ENCODE data around the gene PARD3.

PARD3 gene

DNA sequence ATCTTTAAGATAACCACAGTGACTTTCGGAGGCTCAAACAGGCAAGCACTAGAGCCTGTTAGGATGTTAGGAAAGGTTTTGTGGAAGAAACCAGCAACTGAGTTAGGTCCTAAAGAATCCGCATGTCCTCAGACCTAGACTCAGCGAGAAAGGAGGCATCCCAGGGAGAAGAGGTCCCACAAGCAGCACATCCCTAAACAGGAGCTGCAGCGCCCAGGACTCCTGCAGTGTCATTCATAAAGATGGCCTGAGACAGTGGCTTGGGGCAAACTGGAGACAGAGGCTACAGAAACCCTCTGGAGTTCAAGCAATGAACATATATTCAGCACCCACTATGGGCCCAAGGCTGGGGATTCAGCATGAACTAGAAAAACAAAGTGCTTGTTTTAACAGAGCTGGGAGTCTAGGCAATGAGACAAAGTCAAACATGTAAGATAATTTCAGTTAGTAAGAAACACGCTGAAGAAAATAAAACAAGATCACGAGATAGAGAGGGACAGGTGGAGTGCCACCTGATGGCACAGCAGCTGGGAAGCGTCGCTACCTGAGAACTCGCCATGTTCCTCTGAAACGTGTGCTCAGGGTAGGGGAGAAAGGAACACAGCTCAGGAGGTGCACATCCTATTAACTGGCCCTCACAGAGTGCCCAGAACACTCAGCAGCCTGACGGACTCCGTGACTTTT is 48.1 kb downstream of the PARD3 start:
- DNase-seq (ENCODE audit: low spot score) (no peak), ATAC-seq (ENCODE audit: low read depth) (no peak)
- no peak overlapping the region for H3K27ac ChIP-seq (ENCODE audit: poor library complexity, severe bottlenecking)

DNA sequence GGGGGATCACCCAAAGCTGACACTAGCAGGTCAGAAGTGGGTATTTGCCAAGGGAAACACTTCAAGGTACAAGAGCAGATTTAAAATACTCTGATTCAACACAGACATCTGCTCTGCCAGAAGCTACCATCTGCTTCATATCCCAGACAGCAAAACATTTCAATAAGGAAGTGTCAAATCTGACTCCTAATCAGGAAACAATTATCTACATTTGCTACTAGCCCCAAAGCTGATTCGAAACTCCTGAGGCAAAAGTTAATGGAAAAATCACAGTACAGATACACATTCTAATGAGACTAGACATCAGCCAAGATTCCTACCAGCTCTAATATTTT is 48.9 kb downstream of the PARD3 start:
- TF ChIP-seq, protein P1, sequence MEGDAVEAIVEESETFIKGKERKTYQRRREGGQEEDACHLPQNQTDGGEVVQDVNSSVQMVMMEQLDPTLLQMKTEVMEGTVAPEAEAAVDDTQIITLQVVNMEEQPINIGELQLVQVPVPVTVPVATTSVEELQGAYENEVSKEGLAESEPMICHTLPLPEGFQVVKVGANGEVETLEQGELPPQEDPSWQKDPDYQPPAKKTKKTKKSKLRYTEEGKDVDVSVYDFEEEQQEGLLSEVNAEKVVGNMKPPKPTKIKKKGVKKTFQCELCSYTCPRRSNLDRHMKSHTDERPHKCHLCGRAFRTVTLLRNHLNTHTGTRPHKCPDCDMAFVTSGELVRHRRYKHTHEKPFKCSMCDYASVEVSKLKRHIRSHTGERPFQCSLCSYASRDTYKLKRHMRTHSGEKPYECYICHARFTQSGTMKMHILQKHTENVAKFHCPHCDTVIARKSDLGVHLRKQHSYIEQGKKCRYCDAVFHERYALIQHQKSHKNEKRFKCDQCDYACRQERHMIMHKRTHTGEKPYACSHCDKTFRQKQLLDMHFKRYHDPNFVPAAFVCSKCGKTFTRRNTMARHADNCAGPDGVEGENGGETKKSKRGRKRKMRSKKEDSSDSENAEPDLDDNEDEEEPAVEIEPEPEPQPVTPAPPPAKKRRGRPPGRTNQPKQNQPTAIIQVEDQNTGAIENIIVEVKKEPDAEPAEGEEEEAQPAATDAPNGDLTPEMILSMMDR (IDR thresholded peaks at IDR 0.05; ENCODE audit: poor library complexity, severe bottlenecking) = no peak
- Histone ChIP-seq H3K36me3 (ENCODE audit: low read depth) (no peaks in the 10 kb centered on the region), H3K4me3 (ENCODE audit: severe bottlenecking) (no peak overlapping the region), H3K27me3 (ENCODE audit: insufficient read depth, poor library complexity, severe bottlenecking) (no peaks in the 10 kb centered on the region), H3K4me1 (ENCODE audit: insufficient read depth, poor library complexity, severe bottlenecking) (peaks cover 22% of the 10 kb centered on the region), H3K27ac (ENCODE audit: poor library complexity, severe bottlenecking) (no peak overlapping the region), H3K9me3 (ENCODE audit: severe bottlenecking) (no peaks in the 10 kb centered on the region)
- ATAC-seq (ENCODE audit: low read depth) = no peak
- DNase-seq (ENCODE audit: low spot score) = no peak

More for the DNA sequence above, 48.1 kb downstream of the PARD3 start:
- H3K9me3 ChIP-seq (ENCODE audit: severe bottlenecking) = no peaks in the 10 kb centered on the region
- H3K4me1 ChIP-seq (ENCODE audit: insufficient read depth, poor library complexity, severe bottlenecking) = peaks cover 24% of the 10 kb centered on the region
- no peak overlapping the region for H3K4me3 ChIP-seq (ENCODE audit: severe bottlenecking)
- no peaks in the 10 kb centered on the region for H3K27me3 ChIP-seq (ENCODE audit: insufficient read depth, poor library complexity, severe bottlenecking)
- TF ChIP-seq, protein P1 (IDR thresholded peaks at IDR 0.05; ENCODE audit: poor library complexity, severe bottlenecking) = no peak
- H3K36me3 ChIP-seq (ENCODE audit: low read depth) = no peaks in the 10 kb centered on the region

DNA sequence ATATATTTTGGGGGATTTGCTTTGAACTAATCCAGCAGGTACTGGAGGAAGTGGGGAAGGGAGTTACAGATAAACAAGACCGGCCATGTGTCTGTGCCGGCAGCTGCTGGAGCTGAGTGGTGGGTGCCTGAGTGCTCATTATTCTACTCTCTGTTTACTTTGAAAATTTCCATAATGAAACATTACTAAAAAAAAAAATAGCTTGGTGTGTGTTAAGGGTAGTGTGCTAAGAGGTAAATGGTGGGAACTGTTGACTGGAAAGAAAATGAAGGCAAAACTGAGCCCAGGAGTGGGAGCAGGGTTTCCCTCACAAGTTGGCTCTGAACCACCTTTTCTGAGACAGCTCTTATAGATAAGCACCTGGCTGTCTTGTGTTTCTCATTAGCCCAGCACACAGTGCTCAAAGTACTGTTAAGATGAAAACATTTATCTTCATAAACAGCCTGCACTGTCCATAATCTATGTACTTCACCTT is 50.6 kb downstream of the PARD3 start:
- no peaks in the 10 kb centered on the region for H3K36me3 ChIP-seq (ENCODE audit: low read depth)
- no peak overlapping the region for H3K27ac ChIP-seq (ENCODE audit: poor library complexity, severe bottlenecking)
- no peaks in the 10 kb centered on the region for H3K27me3 ChIP-seq (ENCODE audit: insufficient read depth, poor library complexity, severe bottlenecking)
- DNase-seq (ENCODE audit: low spot score) = no peak
- no peak overlapping the region for H3K4me3 ChIP-seq (ENCODE audit: severe bottlenecking)
- no peak for ATAC-seq (ENCODE audit: low read depth)
- peaks cover 33% of the 10 kb centered on the region for H3K4me1 ChIP-seq (ENCODE audit: insufficient read depth, poor library complexity, severe bottlenecking)
- TF ChIP-seq, protein P1 (IDR thresholded peaks at IDR 0.05; ENCODE audit: poor library complexity, severe bottlenecking) = no peak
- no peaks in the 10 kb centered on the region for H3K9me3 ChIP-seq (ENCODE audit: severe bottlenecking)

DNA sequence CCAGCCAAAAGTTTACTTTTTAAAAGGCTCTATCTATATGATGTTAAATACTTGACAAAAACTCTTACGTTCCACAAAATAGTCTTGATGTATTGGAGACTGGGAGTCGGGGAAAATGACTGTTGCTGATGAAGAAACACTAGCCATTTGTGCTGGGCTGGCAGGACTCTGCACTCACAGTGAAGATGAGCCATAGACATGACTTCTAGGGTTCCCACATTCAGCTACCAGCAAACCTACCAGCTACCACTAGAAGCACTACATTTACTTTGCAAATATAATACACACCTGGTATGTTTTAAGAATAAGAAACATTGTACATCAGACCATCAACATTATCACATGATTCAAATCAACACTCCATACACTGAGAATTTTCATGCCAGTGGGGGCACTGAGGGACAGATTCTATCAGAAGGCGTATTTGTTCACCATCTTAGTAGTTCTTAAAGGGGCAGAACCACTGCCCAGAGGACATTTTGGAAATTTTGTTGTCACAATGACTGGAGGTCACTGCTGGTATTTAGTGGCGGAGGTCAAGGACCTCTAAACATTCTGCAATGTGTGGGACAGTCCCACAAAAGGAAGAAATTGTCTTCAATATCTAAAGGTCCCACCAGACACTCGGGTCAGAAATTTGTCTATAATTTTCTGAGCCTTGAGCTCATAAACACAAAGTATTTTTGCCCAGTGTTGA is 52.3 kb downstream of the PARD3 start:
- DNase-seq (ENCODE audit: low spot score) = no peak
- no peak for ATAC-seq (ENCODE audit: low read depth)
- no peak overlapping the region for H3K4me3 ChIP-seq (ENCODE audit: severe bottlenecking)
- H3K27me3 ChIP-seq (ENCODE audit: insufficient read depth, poor library complexity, severe bottlenecking) = no peaks in the 10 kb centered on the region
- no peak overlapping the region for H3K27ac ChIP-seq (ENCODE audit: poor library complexity, severe bottlenecking)
- H3K4me1 ChIP-seq (ENCODE audit: insufficient read depth, poor library complexity, severe bottlenecking) = peaks cover 38% of the 10 kb centered on the region
- peaks cover 3% of the 10 kb centered on the region for H3K9me3 ChIP-seq (ENCODE audit: severe bottlenecking)
- TF ChIP-seq, protein P1 (IDR thresholded peaks at IDR 0.05; ENCODE audit: poor library complexity, severe bottlenecking) = no peak
- H3K36me3 ChIP-seq (ENCODE audit: low read depth) = no peaks in the 10 kb centered on the region

DNA sequence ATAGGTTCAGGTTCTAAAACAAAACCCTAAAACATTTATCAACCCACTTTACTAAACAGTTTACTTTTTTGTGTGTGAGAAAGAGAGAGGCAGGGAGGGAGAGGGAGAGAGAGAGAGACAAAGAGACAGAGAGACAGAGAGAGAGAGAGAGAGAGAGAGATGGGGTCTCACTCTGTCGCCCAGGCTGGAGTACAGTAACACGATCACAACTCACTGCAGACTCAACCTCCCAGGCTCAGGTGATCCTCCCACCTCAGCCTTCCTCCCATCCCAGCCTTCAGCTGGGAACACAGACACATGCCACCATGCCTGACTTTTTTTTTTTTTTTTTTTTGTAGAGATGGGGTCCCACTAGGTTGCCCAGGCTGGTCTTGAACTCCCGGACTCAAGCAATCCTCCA is 52.9 kb downstream of the PARD3 start:
- Histone ChIP-seq H3K27me3 (ENCODE audit: insufficient read depth, poor library complexity, severe bottlenecking) (no peaks in the 10 kb centered on the region), H3K27ac (ENCODE audit: poor library complexity, severe bottlenecking) (no peak overlapping the region), H3K4me1 (ENCODE audit: insufficient read depth, poor library complexity, severe bottlenecking) (peaks cover 44% of the 10 kb centered on the region), H3K4me3 (ENCODE audit: severe bottlenecking) (no peak overlapping the region), H3K9me3 (ENCODE audit: severe bottlenecking) (peaks cover 3% of the 10 kb centered on the region), H3K36me3 (ENCODE audit: low read depth) (no peaks in the 10 kb centered on the region)
- DNase-seq (ENCODE audit: low spot score) = no peak
- ATAC-seq (ENCODE audit: low read depth) = no peak
- TF ChIP-seq, protein P1 (IDR thresholded peaks at IDR 0.05; ENCODE audit: poor library complexity, severe bottlenecking) = no peak
